GM10248 (cell line): Measurements from ENCODE around the gene CHST8.

ENCODE experiments used
- CTCF ChIA-PET: fragments of 300-600 bp; sonication (Branson Sonifier 250); formaldehyde crosslinking; extraction: SDS; loops from one replicate; lab custom pipeline; 2021; ENCODE audit warnings: antibody characterized with exemption; lab: Yijun Ruan, JAX
- POLR2A ChIA-PET: fragments of 350-650 bp; sonication (Branson Sonifier 250); formaldehyde crosslinking; extraction: SDS; loops from one replicate; lab custom pipeline; 2020; ENCODE audit warnings: antibody characterized with exemption; lab: Yijun Ruan, JAX
- DNase-seq: peaks from one replicate; pipeline ENCODE4 v3.0.0; 2012; ENCODE audit errors: extremely low spot score
- TF ChIP-seq, protein P1 (sequence below): IDR thresholded peaks from 2 replicates; pipeline ENCODE4 v1.5.1; 2012; ENCODE audit warnings: mild to moderate bottlenecking, low read depth; ENCODE audit errors: extremely low read depth, missing control alignments, control extremely low read depth

CHST8 gene

DNA sequence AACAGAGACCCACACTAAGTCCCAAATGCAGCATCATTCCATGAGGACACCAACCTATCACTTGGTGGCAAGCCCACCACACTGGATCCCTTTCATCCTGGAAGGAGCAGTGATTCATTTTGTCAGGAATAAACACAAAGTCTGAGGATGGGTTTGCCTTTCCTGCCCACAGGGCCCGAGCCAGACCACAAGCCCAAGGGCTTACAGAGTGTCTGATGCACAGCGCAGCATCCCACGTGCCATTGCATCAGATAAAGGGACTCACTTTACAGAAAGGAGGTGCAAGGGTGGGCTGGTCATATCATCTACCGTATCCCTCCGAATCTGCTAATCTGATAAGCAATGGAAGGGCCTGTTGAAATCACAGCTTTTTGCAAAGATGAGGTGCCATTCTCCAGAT lies 162.7 kb downstream of the CHST8 start:
- TF ChIP-seq, protein P1, sequence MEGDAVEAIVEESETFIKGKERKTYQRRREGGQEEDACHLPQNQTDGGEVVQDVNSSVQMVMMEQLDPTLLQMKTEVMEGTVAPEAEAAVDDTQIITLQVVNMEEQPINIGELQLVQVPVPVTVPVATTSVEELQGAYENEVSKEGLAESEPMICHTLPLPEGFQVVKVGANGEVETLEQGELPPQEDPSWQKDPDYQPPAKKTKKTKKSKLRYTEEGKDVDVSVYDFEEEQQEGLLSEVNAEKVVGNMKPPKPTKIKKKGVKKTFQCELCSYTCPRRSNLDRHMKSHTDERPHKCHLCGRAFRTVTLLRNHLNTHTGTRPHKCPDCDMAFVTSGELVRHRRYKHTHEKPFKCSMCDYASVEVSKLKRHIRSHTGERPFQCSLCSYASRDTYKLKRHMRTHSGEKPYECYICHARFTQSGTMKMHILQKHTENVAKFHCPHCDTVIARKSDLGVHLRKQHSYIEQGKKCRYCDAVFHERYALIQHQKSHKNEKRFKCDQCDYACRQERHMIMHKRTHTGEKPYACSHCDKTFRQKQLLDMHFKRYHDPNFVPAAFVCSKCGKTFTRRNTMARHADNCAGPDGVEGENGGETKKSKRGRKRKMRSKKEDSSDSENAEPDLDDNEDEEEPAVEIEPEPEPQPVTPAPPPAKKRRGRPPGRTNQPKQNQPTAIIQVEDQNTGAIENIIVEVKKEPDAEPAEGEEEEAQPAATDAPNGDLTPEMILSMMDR = no peak
- CTCF ChIA-PET = interaction anchor here (1.5 to 2.3 kb wide), 4 partner anchors 10 to 562 kb away, joined by 4 to 7 read pairs (median 6); no protein-coding TSS in a partner anchor
- DNase-seq = no peak
- POLR2A ChIA-PET = no interaction called here

DNA sequence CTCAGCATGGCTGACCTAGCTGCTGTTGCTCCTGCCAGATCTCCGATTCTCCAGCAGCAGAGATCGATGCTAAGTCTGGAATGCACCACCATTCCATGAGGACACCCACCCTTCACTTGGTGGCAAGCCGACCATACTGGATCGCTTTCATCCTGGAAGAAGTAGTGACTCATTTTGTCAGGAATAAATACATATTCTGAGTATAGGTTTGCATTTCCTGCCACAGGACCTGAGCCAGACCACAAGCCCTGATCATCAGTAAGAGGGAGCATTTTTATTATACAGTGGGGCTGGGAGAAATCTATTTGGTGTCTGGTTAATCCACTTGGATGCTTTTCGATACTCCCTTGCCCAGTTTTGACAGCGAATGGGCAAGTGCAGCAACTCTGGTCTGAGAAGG lies 164.0 kb downstream of the CHST8 start:
- no peak for DNase-seq
- TF ChIP-seq, protein P1 = no peak
- ChIA-PET CTCF (interaction anchor here (1.5 to 2.3 kb wide), 2 partner anchors 9 to 15 kb away, joined by 4 to 7 read pairs; no protein-coding TSS in a partner anchor), POLR2A (interaction anchor here (0.6 kb wide), 1 partner anchor 146 kb away, joined by 6 read pairs; no protein-coding TSS in a partner anchor)

DNA sequence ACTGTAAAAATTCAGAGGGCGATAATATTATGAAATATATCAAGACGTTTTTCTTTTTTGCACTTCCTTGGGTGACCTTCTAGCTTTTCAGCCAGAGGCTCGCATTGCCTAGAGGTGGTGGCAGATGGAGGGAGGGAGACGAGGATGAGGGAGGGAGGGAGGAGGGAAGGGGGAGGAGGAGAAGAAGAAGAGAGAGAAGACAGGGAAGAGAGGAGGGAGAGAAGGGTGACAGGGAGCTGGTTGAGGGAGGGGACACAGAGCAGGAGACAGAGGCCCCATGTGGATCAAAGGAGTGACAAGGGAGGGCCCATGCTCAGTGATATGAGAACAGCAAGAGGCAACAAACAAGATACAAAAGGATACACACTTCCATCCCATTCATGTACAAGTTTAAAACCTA lies 166.9 kb downstream of the CHST8 start:
- POLR2A ChIA-PET = no interaction called here
- DNase-seq = no peak
- CTCF ChIA-PET = interaction anchor here (1.3 kb wide), 1 partner anchor 308 kb away, joined by 3 read pairs; no protein-coding TSS in a partner anchor
- TF ChIP-seq, protein P1 = no peak

DNA sequence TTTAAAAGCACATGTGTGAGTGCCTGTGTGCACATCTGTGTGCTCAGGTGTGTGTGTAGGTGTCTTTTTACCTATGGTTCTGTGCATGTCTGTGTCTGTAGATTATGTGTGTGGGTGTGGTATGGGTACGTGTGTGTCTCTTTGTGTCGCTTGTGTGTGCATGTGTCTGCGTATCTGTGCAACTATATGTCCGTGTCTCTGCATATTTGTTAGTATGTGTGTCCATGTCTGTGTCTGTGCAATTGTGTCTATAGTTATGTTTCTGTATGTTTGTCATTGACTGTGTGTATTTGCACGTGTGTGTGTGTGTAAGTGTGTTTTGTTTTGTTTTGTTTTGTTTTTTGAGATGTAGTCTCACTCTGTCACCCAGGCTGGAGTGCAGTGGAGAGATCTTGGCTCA lies 167.6 kb downstream of the CHST8 start:
- CTCF ChIA-PET = no interaction called here
- TF ChIP-seq, protein P1 = no peak
- no peak for DNase-seq
- POLR2A ChIA-PET = no interaction called here

DNA sequence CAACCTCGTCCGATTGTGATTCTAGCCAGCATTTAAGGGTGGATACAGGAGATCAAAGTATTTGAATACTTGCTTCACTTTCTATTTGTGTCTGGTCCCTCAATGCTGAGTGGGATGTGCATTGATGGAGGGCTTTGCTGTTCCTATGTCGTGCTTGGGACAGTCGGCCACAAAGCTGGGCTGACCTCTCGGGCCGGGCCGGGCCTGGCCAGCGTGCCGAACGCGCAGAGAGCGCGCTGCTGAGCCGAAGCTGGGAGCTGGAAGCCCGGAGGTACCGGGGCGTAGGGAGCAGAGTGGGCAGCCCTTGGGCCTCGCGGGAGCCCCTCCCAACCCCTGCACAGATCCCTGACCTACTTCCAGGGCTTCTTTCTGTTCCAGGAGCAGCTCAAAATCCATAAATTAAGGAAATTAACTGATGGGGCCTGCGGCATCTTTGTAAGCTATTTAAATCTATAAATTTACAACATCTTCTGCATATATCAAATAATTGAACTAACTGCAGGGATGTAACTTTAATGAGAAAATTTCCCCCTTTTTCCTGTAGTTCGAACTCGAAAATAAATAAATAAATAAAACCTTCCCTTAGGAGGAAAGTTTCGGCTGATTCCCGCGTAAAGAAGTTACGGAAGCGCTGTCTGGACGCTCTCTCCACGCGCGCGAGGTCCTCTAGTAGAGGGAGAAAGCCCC lies 173.1 kb downstream of the CHST8 start:
- TF ChIP-seq, protein P1 = no peak
- DNase-seq = no peak
- POLR2A ChIA-PET = no interaction called here
- CTCF ChIA-PET = interaction anchor here (0.7 to 1.7 kb wide), 8 partner anchors 9 to 301 kb away, joined by 3 to 6 read pairs (median 4); no protein-coding TSS in a partner anchor

DNA sequence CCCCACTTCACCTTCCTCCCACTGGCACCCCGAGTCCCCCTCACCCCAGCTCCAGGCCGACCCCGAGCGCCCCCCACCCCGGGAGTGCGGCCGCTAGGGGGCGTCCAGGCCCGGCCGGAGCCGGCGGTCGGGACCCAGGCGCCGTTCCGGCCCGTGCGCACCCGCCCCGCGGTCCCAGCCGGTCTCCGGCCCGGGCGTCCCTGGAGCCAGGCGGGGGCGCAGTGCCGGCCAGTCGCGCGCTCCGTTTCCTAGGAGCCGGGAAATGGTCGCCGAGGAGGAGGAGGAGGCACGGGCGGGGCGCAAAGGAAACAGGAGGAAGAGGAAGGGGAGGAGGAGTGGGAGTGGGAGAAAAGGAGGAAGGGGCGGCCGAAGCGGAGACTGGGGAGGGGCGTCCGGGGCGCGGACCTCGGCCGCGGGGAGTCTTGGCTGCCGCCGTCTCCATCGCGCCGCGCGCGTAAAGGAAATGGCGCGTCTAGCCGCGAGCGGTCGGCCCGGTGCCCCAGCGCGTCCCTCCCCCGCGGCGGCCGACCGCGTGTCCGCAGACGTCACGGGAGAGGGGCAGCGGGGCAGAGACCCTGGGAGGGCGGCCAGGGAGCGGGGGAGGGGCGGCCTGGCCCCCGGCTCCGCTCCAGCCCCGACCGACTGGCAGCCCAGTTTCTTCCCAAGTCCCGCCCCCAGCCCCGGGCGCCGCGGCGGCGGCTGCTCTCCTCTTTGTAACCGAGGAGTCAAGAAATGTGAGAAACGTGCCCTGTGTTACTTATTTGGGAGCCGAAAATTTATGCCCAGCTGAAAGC lies 173.8 kb downstream of the CHST8 start:
- TF ChIP-seq, protein P1 = peak; percentile 61
- POLR2A ChIA-PET = no interaction called here
- DNase-seq = peak; percentile 68
- CTCF ChIA-PET = interaction anchor here (0.7 to 1.7 kb wide), 9 partner anchors 8 to 301 kb away, joined by 3 to 5 read pairs (median 4); no protein-coding TSS in a partner anchor
